CD4-positive, alpha-beta memory T cell (primary cell): ENCODE results near the gene RCN1. TPM values are rescaled to one million over a fixed set of nuclear protein-coding genes. Genes with fewer than 3 reads are reported as not detected.

ENCODE experiments used
- CTCF ChIA-PET: fragments of 350-600 bp; sonication (Branson Sonifier 250); formaldehyde crosslinking; loops from one replicate; lab custom pipeline; 2021; ENCODE audit warnings: inconsistent platforms; ENCODE audit not compliant: partially characterized antibody; lab: Charles Lee
- POLR2A ChIA-PET: fragments of 350-600 bp; sonication (Branson Sonifier 250); formaldehyde crosslinking; loops from one replicate; lab custom pipeline; 2021; ENCODE audit not compliant: partially characterized antibody; lab: Charles Lee
- DNase-seq, 5 donors: peaks; one replicate each; pipeline versions ENCODE4 v3.0.0 to v3.0.0-alpha.2; 2020 to 2022; ENCODE audit warnings: mixed read lengths in 1 of 5
- H3K27ac ChIP-seq: one replicate; pipeline ENCODE4 v1.7.0; 2013; ENCODE audit warnings: low read depth, low read length
- H3K27me3 ChIP-seq: 2 replicates; pipeline ENCODE4 v1.7.0; 2013; ENCODE audit warnings: mild to moderate bottlenecking, low read length, moderate library complexity; ENCODE audit not compliant: insufficient read depth
- H3K36me3 ChIP-seq: 2 replicates; pipeline ENCODE4 v1.7.0; 2013; ENCODE audit warnings: mild to moderate bottlenecking, low read length, moderate library complexity; ENCODE audit not compliant: insufficient read depth
- H3K4me1 ChIP-seq: 2 replicates; pipeline ENCODE4 v1.7.0; 2013; ENCODE audit warnings: mild to moderate bottlenecking, low read length, moderate library complexity; ENCODE audit not compliant: insufficient read depth
- H3K4me3 ChIP-seq, 2 donors: one replicate each; pipeline ENCODE4 v1.7.0; 2013; ENCODE audit warnings: low read length in 2 of 2, mild to moderate bottlenecking in 1 of 2
- H3K9me3 ChIP-seq, 2 donors: one replicate each; pipeline ENCODE4 v1.7.0; 2013; ENCODE audit warnings: low read length in 2 of 2, control low read depth in 1 of 2; ENCODE audit not compliant: control insufficient read depth in 1 of 2
- H3K27ac Mint-ChIP-seq, 7 donors: one replicate each; pipeline ENCODE4 v1.8.0; 2020 to 2021; ENCODE audit warnings: mixed read lengths in 7 of 7, mild to moderate bottlenecking in 6 of 7, inconsistent platforms in 3 of 7, moderate library complexity in 3 of 7
- H3K27me3 Mint-ChIP-seq, 2 donors: one replicate each; pipeline ENCODE4 v1.8.0; 2020 to 2021; ENCODE audit warnings: mixed read lengths in 2 of 2
- H3K36me3 Mint-ChIP-seq, 2 donors: one replicate each; pipeline ENCODE4 v1.8.0; 2020 to 2021; ENCODE audit warnings: mixed read lengths in 2 of 2, inconsistent platforms in 1 of 2, mild to moderate bottlenecking in 1 of 2
- H3K4me1 Mint-ChIP-seq, 4 donors: one replicate each; pipeline ENCODE4 v1.8.0; 2020 to 2021; ENCODE audit warnings: mixed read lengths in 4 of 4, mild to moderate bottlenecking in 1 of 4
- H3K4me3 Mint-ChIP-seq, 8 donors: one replicate each; pipeline ENCODE4 v1.8.0; 2020 to 2021; ENCODE audit warnings: mixed read lengths in 8 of 8, mild to moderate bottlenecking in 7 of 8, moderate library complexity in 6 of 8, inconsistent platforms in 3 of 8
- H3K9me3 Mint-ChIP-seq, 8 donors: one replicate each; pipeline ENCODE4 v1.8.0; 2020 to 2021; ENCODE audit warnings: mixed read lengths in 8 of 8, mild to moderate bottlenecking in 5 of 8, inconsistent platforms in 3 of 8, moderate library complexity in 1 of 8
- intact Hi-C: fragments of 100-400 bp; cut with micrococcal nuclease; formaldehyde crosslinking; loops from one replicate; pipeline ENCODE4 v1.15.1; 2023
- polyA plus RNA-seq, 2 donors: library from polyadenylated mRNA; unstranded; fragments of 300-500 nt; fragmentation: Illumina TruSeq; gene quantifications; one replicate each; pipeline ENCODE4 v1.2.3, GENCODE V29; 2021
- total RNA-seq, 2 experiments: library from RNA; stranded (reverse); gene quantifications; one replicate each; pipeline ENCODE4 v1.2.3, GENCODE V29; 2021

The RCN1 gene
- total and polyA plus RNA-seq, 4 experiments from 2014 or later, result 6.3 to 10.2 (median 7.2) TPM

DNA sequence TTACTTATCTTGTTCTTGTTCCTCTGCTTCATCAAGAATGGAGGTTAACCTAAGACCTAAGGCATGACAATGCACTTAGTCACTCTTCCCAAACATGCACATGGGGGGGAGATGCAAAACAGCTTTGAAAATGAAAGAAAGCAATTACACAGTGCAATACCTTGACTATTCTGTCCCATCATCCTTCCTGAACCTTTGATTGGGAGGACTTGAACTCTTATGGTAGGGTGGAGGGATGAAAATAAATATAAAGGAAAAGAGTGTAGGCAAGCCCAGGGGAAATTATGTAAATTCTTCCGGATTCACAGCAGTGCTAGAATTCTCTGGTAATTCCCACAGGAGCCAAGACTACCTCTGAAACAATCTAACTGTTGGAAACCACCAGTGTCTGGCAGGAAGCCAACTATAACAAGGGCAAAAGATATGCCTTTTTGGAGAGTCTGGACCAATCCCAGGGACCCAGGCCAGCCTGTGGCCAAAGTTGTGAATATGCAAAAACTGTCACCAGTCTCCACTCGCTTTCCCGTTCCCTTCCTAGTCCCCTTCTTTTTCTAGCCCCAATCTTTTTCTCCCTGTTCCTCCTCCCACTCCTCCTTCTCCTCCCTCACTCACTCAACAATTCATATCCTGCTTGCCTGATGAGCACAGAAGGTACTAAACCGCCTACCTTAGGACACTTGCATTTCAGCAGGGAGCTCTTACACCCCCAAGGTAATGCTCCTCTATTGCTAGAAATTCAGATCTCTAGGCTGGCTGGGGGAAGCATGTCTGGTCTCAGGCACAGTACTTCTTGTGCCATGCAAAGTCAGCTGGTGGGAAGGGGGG lies 2.5 kb upstream of the RCN1 start:
- H3K9me3 ChIP-seq, result no peaks in the 10 kb centered on the region
- no peaks in the 10 kb centered on the region for H3K36me3 ChIP-seq
- H3K27ac ChIP-seq, result no peak overlapping the region
- no peak overlapping the region for H3K4me3 Mint-ChIP-seq
- H3K27me3 Mint-ChIP-seq, result peaks cover 4 to 12% of the 10 kb centered on the region in 2 donors
- H3K4me3 ChIP-seq, result no peak overlapping the region
- H3K4me1 ChIP-seq, result peaks cover 16% of the 10 kb centered on the region
- H3K9me3 Mint-ChIP-seq, result no peaks in the 10 kb centered on the region
- intact Hi-C loops, result no loop called here
- H3K4me1 Mint-ChIP-seq, result peaks cover 10 to 22% (median 16%) of the 10 kb centered on the region in 4 donors
- peaks cover 0 to 1% of the 10 kb centered on the region in 2 donors for H3K36me3 Mint-ChIP-seq
- POLR2A ChIA-PET, result no interaction called here
- no peak for DNase-seq
- CTCF ChIA-PET, result no interaction called here
- H3K27me3 ChIP-seq, result no peaks in the 10 kb centered on the region
- no peak overlapping the region for H3K27ac Mint-ChIP-seq

DNA sequence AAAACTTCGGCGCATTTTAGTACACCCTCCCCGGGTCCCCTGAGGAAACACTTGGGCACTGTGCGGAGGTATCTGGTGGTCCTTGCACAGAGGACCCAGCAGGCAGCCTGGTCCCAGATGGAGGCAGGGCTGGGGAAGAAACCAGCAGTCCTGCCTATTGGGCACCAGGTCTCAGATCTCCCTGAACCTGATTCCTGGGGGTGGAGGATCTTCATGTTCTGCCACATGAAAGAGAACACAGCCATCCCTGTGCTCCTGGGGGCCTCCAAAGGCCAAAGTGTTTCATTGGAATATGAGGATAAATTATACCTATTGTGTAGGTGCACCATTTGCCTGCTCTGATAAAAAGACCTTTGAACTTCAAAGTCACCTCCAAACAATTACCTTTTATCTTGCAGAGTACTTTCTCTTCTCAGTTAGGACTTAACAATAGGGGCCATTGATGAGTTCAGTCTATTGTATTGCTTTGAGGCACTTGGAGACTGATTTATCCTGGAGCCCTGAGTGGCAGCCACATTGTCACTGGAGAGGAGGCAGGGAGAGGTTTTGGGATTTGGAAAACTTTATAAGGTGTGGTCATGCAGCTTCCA lies 1.8 kb downstream of the RCN1 start:
- H3K4me1 Mint-ChIP-seq, result peaks cover 21 to 46% (median 29%) of the 10 kb centered on the region in 4 donors
- H3K27ac ChIP-seq, result no peak overlapping the region
- intact Hi-C loops, result loop anchor here (5.0 to 10.0 kb wide), 2 partner anchors 492 to 725 kb away; partner anchors contain the start of genes DCDC1, DNAJC24 and EIF3M
- H3K9me3 Mint-ChIP-seq, result no peaks in the 10 kb centered on the region
- peak overlapping the region; percentile 74 to 88 (median 82) for H3K4me3 Mint-ChIP-seq
- ChIA-PET POLR2A (no interaction called here), CTCF (no interaction called here)
- no peak for DNase-seq
- H3K36me3 Mint-ChIP-seq, result peaks cover 5 to 9% of the 10 kb centered on the region in 2 donors
- no peaks in the 10 kb centered on the region for H3K36me3 ChIP-seq
- no peak overlapping the region for H3K4me3 ChIP-seq
- H3K27me3 ChIP-seq, result no peaks in the 10 kb centered on the region
- H3K9me3 ChIP-seq, result no peaks in the 10 kb centered on the region
- peaks cover 18% of the 10 kb centered on the region for H3K4me1 ChIP-seq
- H3K27ac Mint-ChIP-seq, result peak overlapping the region in 5 of 7 donors; percentile 35 to 75 (median 65)
- peaks cover 0 to 1% of the 10 kb centered on the region in 2 donors for H3K27me3 Mint-ChIP-seq

DNA sequence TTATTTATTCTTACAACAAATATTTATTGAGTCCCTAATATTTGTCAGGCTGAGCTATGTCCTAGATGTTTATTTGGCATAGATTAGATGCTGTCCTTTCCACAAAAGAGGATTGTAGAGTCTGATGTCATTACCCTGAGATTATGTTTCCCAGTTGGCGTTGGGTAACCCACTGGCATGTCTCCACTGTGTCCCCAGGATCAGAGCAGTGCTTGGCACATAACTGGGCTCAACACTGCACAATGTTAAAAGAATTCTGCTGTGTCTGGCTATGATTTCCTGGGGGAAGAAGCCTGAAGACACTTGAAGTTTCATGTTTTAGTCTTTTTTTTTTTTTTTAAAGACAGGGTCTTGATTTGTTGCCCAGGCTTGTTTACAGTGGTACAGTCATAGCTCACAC lies 4.0 kb downstream of the RCN1 start:
- no peak for DNase-seq
- H3K27ac Mint-ChIP-seq, result no peak overlapping the region
- H3K36me3 ChIP-seq, result no peaks in the 10 kb centered on the region
- CTCF ChIA-PET, result interaction anchor here (1.1 kb wide), 1 partner anchor 43 kb away, joined by 3 read pairs; no protein-coding TSS in a partner anchor
- no peak overlapping the region for H3K27ac ChIP-seq
- intact Hi-C loops, result loop anchor here (5.0 to 10.0 kb wide), 2 partner anchors 490 to 728 kb away; partner anchors contain the start of genes DCDC1, DNAJC24 and EIF3M
- no peaks in the 10 kb centered on the region for H3K27me3 Mint-ChIP-seq
- peaks cover 28% of the 10 kb centered on the region for H3K4me1 ChIP-seq
- POLR2A ChIA-PET, result no interaction called here
- peaks cover 19 to 28% of the 10 kb centered on the region in 2 donors for H3K36me3 Mint-ChIP-seq
- no peaks in the 10 kb centered on the region for H3K27me3 ChIP-seq
- no peaks in the 10 kb centered on the region for H3K9me3 Mint-ChIP-seq
- H3K4me3 ChIP-seq, result no peak overlapping the region
- H3K9me3 ChIP-seq, result no peaks in the 10 kb centered on the region
- peaks cover 26 to 51% (median 30%) of the 10 kb centered on the region in 4 donors for H3K4me1 Mint-ChIP-seq
- no peak overlapping the region for H3K4me3 Mint-ChIP-seq

DNA sequence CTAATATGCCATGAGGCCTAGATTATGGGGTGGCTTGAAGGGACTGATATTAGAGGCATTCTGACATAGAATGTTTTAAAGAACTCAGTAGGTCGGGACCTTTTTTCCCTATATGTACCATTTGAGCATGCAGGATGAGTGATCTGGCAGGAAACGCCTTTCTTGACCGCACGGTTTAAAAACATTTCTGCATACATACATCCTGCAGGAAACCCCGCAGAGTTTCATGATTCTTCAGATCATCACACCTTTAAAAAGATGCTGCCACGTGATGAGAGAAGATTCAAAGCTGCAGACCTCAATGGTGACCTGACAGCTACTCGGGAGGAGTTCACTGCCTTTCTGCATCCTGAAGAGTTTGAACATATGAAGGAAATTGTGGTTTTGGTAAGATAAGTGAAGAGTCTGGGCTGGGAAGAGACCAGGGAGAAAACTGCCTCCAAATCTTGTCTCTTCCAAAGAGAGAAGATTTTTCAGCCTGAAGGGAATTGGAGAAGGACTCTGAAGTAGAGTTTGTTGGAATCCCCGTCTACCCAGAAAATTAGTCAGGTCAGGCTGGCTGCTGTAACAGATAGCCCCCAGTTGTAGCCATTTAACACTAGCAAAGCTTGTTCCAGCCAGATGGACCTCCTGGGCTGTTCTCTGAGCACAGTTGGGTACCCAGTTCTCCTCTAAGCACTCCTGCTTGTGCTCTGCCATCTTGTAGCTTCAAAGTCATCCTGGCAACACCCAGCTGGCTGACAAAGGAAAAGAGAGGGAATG lies 7.4 kb downstream of the RCN1 start:
- no peaks in the 10 kb centered on the region for H3K36me3 ChIP-seq
- Mint-ChIP-seq H3K36me3 (peaks cover 48 to 54% of the 10 kb centered on the region in 2 donors), H3K4me1 (peaks cover 17 to 34% (median 21%) of the 10 kb centered on the region in 4 donors), H3K9me3 (no peaks in the 10 kb centered on the region), H3K27me3 (no peaks in the 10 kb centered on the region), H3K27ac (peak overlapping the region in 3 of 7 donors; percentile 9 to 90 (median 53)), H3K4me3 (peak overlapping the region in 1 of 8 donors; percentile 26)
- no peaks in the 10 kb centered on the region for H3K27me3 ChIP-seq
- intact Hi-C loops, result loop anchor here (10.0 kb wide), 1 partner anchor 486 kb away; the partner anchor contains the start of gene EIF3M
- no peak overlapping the region for H3K4me3 ChIP-seq
- no peak for DNase-seq
- H3K4me1 ChIP-seq, result peaks cover 12% of the 10 kb centered on the region
- ChIA-PET POLR2A (no interaction called here), CTCF (no interaction called here)
- H3K9me3 ChIP-seq, result no peaks in the 10 kb centered on the region
- no peak overlapping the region for H3K27ac ChIP-seq

DNA sequence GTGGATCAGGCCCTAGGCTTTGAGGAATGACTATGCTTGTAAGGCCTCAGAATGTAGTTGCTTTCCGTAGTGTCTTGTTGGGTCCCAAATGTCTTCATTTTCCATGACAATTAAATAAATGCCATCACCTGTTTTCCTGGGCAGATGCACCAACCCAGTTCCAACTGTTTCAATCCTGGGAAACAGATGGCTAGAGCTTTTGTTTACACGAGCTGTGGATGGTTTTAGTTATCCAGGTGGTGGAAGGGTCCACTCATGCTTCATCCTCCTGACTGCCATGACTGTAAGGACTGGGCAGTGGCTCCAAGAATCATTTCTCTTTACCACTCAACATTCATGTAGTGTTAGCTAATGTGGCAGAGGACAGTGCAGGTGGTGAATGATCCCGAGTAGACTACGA lies 8.6 kb downstream of the RCN1 start:
- H3K27ac Mint-ChIP-seq, result no peak overlapping the region
- peaks cover 11 to 22% (median 17%) of the 10 kb centered on the region in 4 donors for H3K4me1 Mint-ChIP-seq
- H3K36me3 ChIP-seq, result no peaks in the 10 kb centered on the region

DNA sequence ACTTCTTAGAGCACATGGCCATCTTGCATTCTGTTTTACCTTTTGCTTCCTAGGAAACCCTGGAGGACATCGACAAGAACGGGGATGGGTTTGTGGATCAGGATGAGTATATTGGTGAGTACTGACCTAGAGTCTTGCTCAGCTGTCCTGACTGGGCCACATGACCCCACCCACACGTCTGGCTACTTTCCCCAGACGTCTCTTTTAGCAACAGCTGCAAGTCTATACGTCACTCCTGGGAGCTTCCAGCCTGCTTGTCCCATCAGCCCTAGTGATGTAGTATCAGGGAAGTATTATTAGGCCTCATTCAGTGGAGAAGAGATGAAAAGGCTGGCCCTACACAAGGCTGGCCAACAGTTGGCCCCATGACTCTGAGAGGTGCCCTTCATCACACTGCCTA lies 9.6 kb downstream of the RCN1 start:
- Histone ChIP-seq H3K36me3 (no peaks in the 10 kb centered on the region), H3K9me3 (no peaks in the 10 kb centered on the region), H3K4me1 (peaks cover 12% of the 10 kb centered on the region), H3K4me3 (no peak overlapping the region), H3K27me3 (no peaks in the 10 kb centered on the region), H3K27ac (no peak overlapping the region)
- intact Hi-C loops, result no loop called here
- peaks cover 11 to 21% (median 17%) of the 10 kb centered on the region in 4 donors for H3K4me1 Mint-ChIP-seq
- POLR2A ChIA-PET, result no interaction called here
- H3K4me3 Mint-ChIP-seq, result no peak overlapping the region
- peaks cover 55 to 61% of the 10 kb centered on the region in 2 donors for H3K36me3 Mint-ChIP-seq
- CTCF ChIA-PET, result interaction anchor here (0.8 kb wide), 1 partner anchor 143 kb away, joined by 3 read pairs; no protein-coding TSS in a partner anchor
- H3K27me3 Mint-ChIP-seq, result no peaks in the 10 kb centered on the region
- H3K27ac Mint-ChIP-seq, result no peak overlapping the region
- no peak for DNase-seq
- H3K9me3 Mint-ChIP-seq, result no peaks in the 10 kb centered on the region

More for the DNA sequence above, 8.6 kb downstream of the RCN1 start:
- intact Hi-C loops, result loop anchor here (10.0 kb wide), 1 partner anchor 485 kb away; the partner anchor contains the start of gene EIF3M
- Histone ChIP-seq H3K27ac (no peak overlapping the region), H3K9me3 (no peaks in the 10 kb centered on the region), H3K4me3 (no peak overlapping the region), H3K4me1 (peaks cover 12% of the 10 kb centered on the region), H3K27me3 (no peaks in the 10 kb centered on the region)
- H3K4me3 Mint-ChIP-seq, result peak overlapping the region in 1 of 8 donors; percentile 10
- peaks cover 55 to 61% of the 10 kb centered on the region in 2 donors for H3K36me3 Mint-ChIP-seq
- ChIA-PET POLR2A (no interaction called here), CTCF (no interaction called here)
- DNase-seq, result no peak
- no peaks in the 10 kb centered on the region for H3K9me3 Mint-ChIP-seq
- H3K27me3 Mint-ChIP-seq, result no peaks in the 10 kb centered on the region
